NCI-H2227 (cell line): ENCODE results near the gene FAM83C.

Experiments used
- DNase-seq: peaks from one replicate; lab custom pipeline; 2025; ENCODE audit not compliant: unreplicated experiment; lab: John Stamatoyannopoulos, UW

The FAM83C gene

GRCh38 chr20:35299780-35300179 is 7.6 kb upstream of the FAM83C start:
- DNase-seq: no peak

- DNase-seq: no peak
Observed at GRCh38 chr20:35298264-35298663, 6.0 kb upstream of the FAM83C start.

- DNase-seq: no peak
Observed at GRCh38 chr20:35297740-35298139, 5.5 kb upstream of the FAM83C start.

- no peak for DNase-seq
Observed at GRCh38 chr20:35297155-35297554, 4.9 kb upstream of the FAM83C start.

DNA sequence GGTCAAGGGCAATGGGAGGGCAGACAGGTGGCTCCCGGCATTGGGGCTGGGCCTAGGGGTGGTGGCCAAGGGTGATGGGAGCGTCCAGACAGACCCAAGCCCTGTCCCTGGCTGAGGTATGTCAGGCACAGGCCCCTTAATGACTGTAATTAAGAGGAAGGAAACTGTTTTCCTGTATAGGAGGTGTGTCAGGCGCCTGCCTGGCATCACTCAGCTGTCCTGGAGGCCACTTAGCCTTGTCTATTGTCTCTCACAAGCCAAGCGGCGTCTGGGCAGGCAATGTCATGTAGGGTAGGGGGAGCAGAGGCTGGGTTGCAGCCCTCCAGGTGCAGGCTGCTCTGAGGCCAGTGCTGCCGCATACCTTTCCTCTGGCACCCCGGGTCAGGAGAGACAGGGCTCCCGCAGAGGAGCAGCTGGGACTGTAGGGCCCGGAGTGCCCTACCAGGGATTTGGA is 3.9 kb upstream of the FAM83C start:
- peak; percentile 40 for DNase-seq

DNA sequence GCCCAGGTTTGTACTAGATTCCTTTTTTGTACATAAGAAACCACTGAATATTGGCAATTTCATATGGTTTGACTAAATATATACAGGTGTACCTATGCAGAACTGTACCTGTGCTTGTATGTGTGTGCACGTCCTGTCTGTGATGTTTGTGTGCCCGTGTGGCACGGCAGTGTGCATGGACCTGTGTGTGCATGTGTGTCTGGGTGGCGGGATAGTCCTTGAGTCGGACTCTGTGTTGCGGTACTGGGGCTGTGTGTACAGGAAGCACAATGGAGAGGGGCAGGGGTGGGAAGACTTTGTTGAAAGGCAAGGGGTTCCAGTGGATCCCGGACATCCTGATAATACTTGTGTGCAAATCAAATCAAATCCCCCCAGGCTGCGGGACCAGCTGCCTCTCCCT is 3.4 kb upstream of the FAM83C start:
- DNase-seq: no peak

- no peak for DNase-seq
Observed at GRCh38 chr20:35295058-35295457, 2.8 kb upstream of the FAM83C start.

DNA sequence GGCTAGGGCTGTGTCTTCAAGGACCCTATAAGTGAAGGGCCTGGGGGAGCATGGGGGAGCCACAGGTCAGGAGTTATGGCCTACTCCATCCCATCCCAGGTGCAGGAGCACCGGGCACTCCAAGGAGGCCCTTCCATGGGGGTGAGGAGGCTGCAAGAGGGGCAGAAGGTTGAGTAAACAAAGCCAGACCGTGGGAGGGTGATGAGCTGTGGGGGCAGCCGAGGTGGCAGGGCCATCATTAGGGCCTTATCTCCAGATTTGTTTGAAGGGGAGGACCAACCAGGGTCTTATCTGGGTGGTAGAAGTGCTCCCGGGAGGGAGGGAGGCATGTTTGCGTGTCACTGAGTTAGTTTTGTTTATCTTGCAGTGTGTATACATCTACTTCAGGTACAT is 2.1 kb upstream of the FAM83C start:
- no peak for DNase-seq

- DNase-seq: no peak
Observed at GRCh38 chr20:35293303-35294292, 1.4 kb upstream of the FAM83C start.

DNA sequence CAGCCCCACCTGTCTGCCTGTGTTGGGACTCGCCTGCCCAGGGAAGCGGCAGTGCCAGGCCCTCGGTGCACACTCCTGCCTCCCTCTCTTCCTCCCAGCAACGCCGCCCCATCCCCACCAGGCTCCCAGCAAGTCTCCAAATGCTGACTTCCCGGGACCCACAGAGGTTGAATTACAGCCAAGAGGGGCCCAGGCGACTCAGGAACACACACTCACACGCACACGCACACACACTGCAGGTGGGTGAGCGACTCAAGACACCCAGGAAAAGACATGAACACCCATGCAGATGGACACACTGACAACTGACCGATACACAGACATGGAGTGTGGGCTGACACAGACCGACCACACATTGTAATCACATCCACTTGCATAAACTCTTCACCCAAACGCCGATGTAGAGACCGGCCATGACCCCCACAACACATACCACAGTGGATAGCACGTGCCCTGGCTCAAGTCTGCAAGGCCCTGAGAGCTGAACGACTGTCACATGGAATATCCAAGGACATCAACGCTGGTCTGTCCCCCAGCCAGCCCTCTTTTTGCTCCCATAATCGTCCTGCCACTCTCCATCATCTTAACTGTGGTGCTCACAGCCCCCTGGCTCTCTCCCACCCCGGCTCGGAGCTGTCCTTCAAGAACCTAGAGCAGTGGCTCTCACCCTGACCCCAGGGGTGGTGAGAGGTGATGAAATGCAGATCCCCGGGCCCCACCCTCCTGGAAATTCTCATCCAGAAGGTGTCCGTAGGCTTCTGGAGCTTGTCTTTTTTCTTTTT is 470 bp upstream of the FAM83C start:
- DNase-seq: no peak

- no peak for DNase-seq
Observed at GRCh38 chr20:35290887-35291417, 1.3 kb downstream of the FAM83C start.

DNA sequence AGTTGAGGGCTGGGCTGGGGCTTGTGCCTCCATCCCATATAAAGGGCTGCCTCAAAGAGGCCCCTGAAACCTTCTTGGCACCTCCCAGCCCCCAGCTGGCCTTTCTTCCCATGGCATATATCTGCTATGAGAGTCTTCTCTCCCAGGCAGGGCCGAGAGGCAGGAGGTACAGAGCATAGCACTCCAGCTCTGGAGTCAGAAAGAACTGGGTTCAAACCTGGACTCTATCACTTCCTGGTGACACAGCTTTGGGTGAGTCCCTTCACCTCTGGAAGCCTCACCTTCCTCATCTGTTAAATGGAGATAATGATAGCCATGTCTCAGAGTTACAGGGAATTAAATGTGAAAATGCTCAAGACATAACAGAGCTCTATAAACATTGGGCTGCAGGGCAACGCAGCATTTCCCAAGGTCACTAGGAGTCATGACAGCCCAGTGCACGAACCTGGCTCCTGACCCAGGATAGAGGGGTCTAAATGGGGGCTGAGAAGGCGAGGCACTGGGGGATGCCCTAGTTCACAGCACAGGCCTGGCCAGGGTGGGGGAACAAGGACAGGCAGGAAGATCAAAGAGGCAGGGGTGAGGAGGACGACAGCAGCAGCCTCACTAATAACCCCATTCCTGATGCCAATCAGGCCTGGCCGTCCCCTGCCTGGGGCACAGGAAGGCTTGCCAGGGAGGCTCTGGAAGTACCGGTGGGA is 1.9 kb downstream of the FAM83C start:
- DNase-seq: no peak

DNA sequence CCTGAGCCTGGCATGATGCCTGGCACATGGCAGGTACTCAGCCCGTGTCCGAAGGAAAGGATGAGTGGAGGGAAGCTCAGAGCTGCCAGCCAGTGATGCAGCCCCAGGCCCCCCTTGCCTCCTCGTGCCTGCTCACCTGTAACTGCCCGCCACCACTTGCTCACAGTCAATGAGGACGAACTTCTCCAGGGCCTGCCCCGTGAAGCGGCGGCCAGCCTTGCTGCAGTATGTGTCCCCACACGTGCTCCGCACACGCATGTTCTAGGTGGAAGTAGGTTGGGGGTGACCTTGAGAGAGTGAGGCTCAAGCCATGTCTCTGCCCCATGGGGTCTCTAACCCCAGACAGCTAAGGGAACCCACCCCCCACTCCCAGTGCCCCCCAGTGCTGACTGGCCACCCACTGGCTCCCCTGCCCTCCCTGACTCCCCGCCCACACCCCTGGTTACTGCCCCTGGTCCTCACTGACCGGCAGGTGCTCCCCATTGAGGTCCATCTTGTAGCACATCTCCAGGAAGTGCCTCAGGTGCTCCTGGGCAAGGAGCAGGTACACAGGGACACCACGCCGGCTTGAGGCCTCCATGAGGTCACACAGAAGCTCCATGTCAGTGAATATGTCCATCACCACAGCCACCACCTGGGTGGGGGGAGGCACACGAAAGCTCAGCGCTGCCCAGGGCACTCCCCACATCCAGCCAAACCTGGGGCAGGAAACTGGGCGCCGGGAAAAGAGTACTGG is 3.7 kb downstream of the FAM83C start:
- no peak for DNase-seq

GRCh38 chr20:35287509-35288324 is 4.5 kb downstream of the FAM83C start:
- DNase-seq: no peak

- DNase-seq: no peak
Observed at GRCh38 chr20:35286899-35287508, 5.2 kb downstream of the FAM83C start.

- no peak for DNase-seq
Observed at GRCh38 chr20:35286077-35286898, 5.9 kb downstream of the FAM83C start.

GRCh38 chr20:35285806-35286076 is 6.5 kb downstream of the FAM83C start:
- no peak for DNase-seq

GRCh38 chr20:35284992-35285805 is 7.0 kb downstream of the FAM83C start:
- peak; percentile 65 for DNase-seq
